Measurements from ENCODE around the gene AP4S1. TPM values are rescaled to one million over a fixed set of nuclear protein-coding genes. Genes with fewer than 3 reads are reported as not detected.

Gene AP4S1
- total and polyA plus RNA-seq, 2 of the 8 experiments (the other 6 are each of a cell fraction or from before 2014, with no cell fraction given), result 2.8 to 9.9 TPM

DNA sequence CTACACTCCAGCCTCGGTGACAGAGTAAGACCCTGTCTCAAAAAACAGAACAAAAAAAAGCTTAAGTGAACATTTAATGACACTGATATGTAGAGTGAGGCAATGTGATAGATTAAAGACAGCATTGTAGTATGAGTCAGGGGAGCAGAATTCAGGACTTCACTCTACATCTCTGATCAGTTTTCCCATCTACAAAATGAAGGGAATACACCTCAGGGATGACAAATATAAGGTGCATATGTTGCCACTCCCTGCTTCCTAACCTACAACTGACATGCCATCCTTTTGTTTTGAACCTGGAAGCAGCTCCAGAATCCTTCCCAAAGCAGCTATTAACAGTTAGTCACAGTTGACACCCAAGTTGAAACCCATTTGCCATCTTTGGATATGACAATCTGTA, 31.6 kb downstream of the AP4S1 start (continued):
- TF ChIP-seq, protein P1, sequence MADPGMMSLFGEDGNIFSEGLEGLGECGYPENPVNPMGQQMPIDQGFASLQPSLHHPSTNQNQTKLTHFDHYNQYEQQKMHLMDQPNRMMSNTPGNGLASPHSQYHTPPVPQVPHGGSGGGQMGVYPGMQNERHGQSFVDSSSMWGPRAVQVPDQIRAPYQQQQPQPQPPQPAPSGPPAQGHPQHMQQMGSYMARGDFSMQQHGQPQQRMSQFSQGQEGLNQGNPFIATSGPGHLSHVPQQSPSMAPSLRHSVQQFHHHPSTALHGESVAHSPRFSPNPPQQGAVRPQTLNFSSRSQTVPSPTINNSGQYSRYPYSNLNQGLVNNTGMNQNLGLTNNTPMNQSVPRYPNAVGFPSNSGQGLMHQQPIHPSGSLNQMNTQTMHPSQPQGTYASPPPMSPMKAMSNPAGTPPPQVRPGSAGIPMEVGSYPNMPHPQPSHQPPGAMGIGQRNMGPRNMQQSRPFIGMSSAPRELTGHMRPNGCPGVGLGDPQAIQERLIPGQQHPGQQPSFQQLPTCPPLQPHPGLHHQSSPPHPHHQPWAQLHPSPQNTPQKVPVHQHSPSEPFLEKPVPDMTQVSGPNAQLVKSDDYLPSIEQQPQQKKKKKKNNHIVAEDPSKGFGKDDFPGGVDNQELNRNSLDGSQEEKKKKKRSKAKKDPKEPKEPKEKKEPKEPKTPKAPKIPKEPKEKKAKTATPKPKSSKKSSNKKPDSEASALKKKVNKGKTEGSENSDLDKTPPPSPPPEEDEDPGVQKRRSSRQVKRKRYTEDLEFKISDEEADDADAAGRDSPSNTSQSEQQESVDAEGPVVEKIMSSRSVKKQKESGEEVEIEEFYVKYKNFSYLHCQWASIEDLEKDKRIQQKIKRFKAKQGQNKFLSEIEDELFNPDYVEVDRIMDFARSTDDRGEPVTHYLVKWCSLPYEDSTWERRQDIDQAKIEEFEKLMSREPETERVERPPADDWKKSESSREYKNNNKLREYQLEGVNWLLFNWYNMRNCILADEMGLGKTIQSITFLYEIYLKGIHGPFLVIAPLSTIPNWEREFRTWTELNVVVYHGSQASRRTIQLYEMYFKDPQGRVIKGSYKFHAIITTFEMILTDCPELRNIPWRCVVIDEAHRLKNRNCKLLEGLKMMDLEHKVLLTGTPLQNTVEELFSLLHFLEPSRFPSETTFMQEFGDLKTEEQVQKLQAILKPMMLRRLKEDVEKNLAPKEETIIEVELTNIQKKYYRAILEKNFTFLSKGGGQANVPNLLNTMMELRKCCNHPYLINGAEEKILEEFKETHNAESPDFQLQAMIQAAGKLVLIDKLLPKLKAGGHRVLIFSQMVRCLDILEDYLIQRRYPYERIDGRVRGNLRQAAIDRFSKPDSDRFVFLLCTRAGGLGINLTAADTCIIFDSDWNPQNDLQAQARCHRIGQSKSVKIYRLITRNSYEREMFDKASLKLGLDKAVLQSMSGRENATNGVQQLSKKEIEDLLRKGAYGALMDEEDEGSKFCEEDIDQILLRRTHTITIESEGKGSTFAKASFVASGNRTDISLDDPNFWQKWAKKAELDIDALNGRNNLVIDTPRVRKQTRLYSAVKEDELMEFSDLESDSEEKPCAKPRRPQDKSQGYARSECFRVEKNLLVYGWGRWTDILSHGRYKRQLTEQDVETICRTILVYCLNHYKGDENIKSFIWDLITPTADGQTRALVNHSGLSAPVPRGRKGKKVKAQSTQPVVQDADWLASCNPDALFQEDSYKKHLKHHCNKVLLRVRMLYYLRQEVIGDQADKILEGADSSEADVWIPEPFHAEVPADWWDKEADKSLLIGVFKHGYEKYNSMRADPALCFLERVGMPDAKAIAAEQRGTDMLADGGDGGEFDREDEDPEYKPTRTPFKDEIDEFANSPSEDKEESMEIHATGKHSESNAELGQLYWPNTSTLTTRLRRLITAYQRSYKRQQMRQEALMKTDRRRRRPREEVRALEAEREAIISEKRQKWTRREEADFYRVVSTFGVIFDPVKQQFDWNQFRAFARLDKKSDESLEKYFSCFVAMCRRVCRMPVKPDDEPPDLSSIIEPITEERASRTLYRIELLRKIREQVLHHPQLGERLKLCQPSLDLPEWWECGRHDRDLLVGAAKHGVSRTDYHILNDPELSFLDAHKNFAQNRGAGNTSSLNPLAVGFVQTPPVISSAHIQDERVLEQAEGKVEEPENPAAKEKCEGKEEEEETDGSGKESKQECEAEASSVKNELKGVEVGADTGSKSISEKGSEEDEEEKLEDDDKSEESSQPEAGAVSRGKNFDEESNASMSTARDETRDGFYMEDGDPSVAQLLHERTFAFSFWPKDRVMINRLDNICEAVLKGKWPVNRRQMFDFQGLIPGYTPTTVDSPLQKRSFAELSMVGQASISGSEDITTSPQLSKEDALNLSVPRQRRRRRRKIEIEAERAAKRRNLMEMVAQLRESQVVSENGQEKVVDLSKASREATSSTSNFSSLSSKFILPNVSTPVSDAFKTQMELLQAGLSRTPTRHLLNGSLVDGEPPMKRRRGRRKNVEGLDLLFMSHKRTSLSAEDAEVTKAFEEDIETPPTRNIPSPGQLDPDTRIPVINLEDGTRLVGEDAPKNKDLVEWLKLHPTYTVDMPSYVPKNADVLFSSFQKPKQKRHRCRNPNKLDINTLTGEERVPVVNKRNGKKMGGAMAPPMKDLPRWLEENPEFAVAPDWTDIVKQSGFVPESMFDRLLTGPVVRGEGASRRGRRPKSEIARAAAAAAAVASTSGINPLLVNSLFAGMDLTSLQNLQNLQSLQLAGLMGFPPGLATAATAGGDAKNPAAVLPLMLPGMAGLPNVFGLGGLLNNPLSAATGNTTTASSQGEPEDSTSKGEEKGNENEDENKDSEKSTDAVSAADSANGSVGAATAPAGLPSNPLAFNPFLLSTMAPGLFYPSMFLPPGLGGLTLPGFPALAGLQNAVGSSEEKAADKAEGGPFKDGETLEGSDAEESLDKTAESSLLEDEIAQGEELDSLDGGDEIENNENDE (IDR thresholded peaks at IDR 0.05; ENCODE audit: insufficient replicate concordance, low read length), result no peak
- TF ChIP-seq CHD2 (IDR thresholded peaks at IDR 0.05; ENCODE audit: low read length) (no peak), CEBPB (IDR thresholded peaks at IDR 0.05; ENCODE audit: low read depth, low read length) (no peak), USF2 (IDR thresholded peaks at IDR 0.05; ENCODE audit: low read length) (no peak), BACH1 (IDR thresholded peaks at IDR 0.05; ENCODE audit: low read length) (no peak), JUND (IDR thresholded peaks at IDR 0.05; ENCODE audit: low read length) (no peak), RAD21 (IDR thresholded peaks at IDR 0.05 in 1 of 2, conservative IDR thresholded peaks at IDR 0.05 in 1 of 2; ENCODE audit: low read depth in 2 of 2, low read length in 2 of 2) (no peak), TAF1 (IDR thresholded peaks at IDR 0.05; ENCODE audit: low read depth, low read length) (no peak), POLR2AphosphoS5 (IDR thresholded peaks at IDR 0.05; ENCODE audit: low read depth, low read length) (no peak), RNF2 (IDR thresholded peaks at IDR 0.05; ENCODE audit: borderline replicate concordance, low read depth, low read length, missing control alignments, poor library complexity, severe bottlenecking) (no peak), SP4 (IDR thresholded peaks at IDR 0.05; ENCODE audit: low read length) (no peak)
